Activated T-helper 2 cell treated with anti-CD3 and anti-CD28 coated beads, Interferon-gamma antibody, Interleukin-2, Interleukin-4, amounts not matched to agents 10 μg/mL and 5 μg/mL and 100 μg/mL, durations not matched to agents 14 hours and 24 hours and 36 hours (primary cell): ENCODE measurements around the gene CAPN7. TPM values are rescaled to one million over a fixed set of nuclear protein-coding genes. Genes with fewer than 3 reads are reported as not detected.
A peak's percentile ranks its signal among the peaks of the same experiment; 100 is the strongest.
"Not testable (repeated sequence)": the region's sequence is repeated elsewhere in the genome, so short reads cannot be mapped to it uniquely, and the experiment has no call there.

Source experiments
- DNase-seq: peaks from one replicate; pipeline ENCODE4 v3.0.0; 2021; ENCODE audit warnings: low spot score
- H3K27ac Mint-ChIP-seq: one replicate; pipeline ENCODE4 v1.8.0; 2021; ENCODE audit warnings: mixed read lengths
- H3K27me3 Mint-ChIP-seq: one replicate; pipeline ENCODE4 v1.8.0; 2021; ENCODE audit warnings: low read depth, mixed read lengths
- H3K36me3 Mint-ChIP-seq: one replicate; pipeline ENCODE4 v1.8.0; 2021; ENCODE audit warnings: low read depth, mixed read lengths
- H3K4me1 Mint-ChIP-seq: one replicate; pipeline ENCODE4 v1.8.0; 2021; ENCODE audit warnings: low read depth, mixed read lengths
- H3K4me3 Mint-ChIP-seq: one replicate; pipeline ENCODE4 v1.8.0; 2021; ENCODE audit warnings: low read depth, mild to moderate bottlenecking, moderate library complexity, mixed read lengths
- H3K9me3 Mint-ChIP-seq: one replicate; pipeline ENCODE4 v1.8.0; 2021; ENCODE audit warnings: mixed read lengths
- intact Hi-C: fragments of 100-400 bp; cut with micrococcal nuclease; formaldehyde crosslinking; loops from one replicate; pipeline ENCODE4 v1.15.1; 2023
- total RNA-seq: library from RNA; stranded (reverse); gene quantifications from 2 replicates; pipeline ENCODE4 v1.2.3, GENCODE V29; 2022

The CAPN7 gene
- total RNA-seq, 1 donor from 2014 or later, result 31.8 TPM

DNA sequence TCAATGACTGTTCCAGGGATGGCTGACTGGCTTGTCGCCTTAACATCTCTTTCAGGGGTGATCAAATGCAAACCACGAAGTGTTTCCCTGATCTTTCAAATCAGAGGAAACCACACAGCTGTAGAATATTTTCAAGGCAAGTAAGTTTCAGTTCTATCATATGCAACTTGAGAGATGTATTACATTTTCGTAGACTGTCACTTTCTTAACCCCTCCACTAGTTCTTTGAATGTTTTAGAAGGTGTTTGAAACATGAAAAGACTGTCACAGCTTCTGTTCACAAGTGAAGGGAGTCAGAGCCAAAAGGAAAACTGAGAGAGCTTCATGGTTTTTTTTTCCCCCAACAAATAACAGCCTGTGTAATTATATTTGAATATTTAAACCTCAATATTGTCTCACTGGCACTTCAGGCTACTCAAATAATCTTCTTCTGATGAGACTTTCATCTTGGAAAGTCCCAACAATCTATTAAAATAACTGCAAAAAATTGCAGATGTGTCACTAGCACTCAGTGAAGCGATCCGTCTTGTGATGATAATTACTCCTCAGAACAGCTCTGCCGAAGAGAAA is 25.9 kb upstream of the CAPN7 start:
- Mint-ChIP-seq H3K4me1 (peaks cover 9% of the 10 kb centered on the region), H3K27me3 (peaks cover 54% of the 10 kb centered on the region), H3K4me3 (no peak overlapping the region), H3K36me3 (no peaks in the 10 kb centered on the region), H3K27ac (no peak overlapping the region), H3K9me3 (no peaks in the 10 kb centered on the region)
- intact Hi-C loops, result no loop called here
- DNase-seq, result no peak

DNA sequence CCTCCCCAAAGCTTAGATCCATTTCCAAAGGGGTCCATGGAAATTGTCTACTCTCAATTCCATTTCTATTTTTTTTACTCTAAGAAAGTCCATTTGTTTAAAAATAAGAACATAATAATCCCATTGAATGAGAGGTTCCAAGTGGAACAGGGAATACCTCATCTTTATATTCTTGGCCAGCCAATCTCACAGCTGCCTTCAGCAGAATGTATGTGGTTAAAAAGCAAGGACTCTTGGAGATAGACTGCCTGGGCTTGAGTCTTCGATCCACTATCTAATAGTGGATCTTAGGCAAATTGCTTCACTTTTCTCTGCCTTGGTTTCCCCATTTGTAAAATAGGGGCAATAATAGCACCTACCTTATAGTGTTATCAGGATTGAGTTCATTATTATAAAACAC is 24.5 kb upstream of the CAPN7 start:
- no peak for DNase-seq
- Mint-ChIP-seq H3K4me1 (peaks cover 9% of the 10 kb centered on the region), H3K36me3 (no peaks in the 10 kb centered on the region), H3K9me3 (no peaks in the 10 kb centered on the region), H3K27me3 (peaks cover 49% of the 10 kb centered on the region), H3K27ac (no peak overlapping the region), H3K4me3 (no peak overlapping the region)
- intact Hi-C loops, result no loop called here

DNA sequence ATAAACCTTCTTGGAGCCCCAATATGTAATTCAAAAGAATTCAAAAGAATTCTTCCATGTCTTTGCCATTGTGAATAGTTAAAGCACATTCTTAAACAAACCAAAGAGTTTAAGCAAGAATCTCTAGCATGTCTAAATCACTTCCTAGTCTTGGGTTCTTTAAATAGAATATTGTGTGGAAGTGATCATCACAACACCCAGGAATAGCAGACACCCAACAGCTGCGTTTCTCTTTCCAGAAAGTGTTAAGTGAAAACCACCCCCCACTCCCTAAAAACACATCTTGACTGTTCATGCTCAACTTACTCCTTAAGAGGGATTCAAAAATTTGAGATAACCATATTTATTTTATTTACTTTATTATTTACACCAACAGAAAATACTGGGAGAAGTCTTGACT is 24.1 kb upstream of the CAPN7 start:
- Mint-ChIP-seq H3K9me3 (no peaks in the 10 kb centered on the region), H3K27me3 (peaks cover 48% of the 10 kb centered on the region), H3K27ac (no peak overlapping the region), H3K36me3 (no peaks in the 10 kb centered on the region), H3K4me1 (peaks cover 9% of the 10 kb centered on the region), H3K4me3 (no peak overlapping the region)
- intact Hi-C loops, result no loop called here
- DNase-seq, result no peak

DNA sequence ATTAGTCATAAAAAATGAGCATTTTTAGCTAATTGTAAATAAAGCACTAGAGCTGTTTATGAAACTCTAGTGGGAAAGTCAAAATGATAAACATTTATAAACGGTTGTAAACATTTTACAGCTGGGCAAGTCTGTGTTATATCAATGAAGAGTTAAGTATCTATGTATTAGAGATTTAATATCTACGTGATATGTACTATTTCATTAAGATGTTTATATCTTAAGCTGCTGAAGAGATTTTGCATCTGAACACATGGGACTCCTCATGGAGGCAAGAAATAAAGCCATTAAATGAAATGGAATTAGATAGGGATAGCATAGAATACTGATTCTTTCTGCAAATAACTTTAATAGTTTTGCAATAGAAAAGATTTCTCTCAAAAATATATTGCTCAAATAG is 23.0 kb upstream of the CAPN7 start:
- Mint-ChIP-seq H3K36me3 (no peaks in the 10 kb centered on the region), H3K4me3 (no peak overlapping the region), H3K27ac (no peak overlapping the region), H3K27me3 (peaks cover 43% of the 10 kb centered on the region), H3K9me3 (no peaks in the 10 kb centered on the region), H3K4me1 (peaks cover 9% of the 10 kb centered on the region)
- no peak for DNase-seq
- intact Hi-C loops, result no loop called here

DNA sequence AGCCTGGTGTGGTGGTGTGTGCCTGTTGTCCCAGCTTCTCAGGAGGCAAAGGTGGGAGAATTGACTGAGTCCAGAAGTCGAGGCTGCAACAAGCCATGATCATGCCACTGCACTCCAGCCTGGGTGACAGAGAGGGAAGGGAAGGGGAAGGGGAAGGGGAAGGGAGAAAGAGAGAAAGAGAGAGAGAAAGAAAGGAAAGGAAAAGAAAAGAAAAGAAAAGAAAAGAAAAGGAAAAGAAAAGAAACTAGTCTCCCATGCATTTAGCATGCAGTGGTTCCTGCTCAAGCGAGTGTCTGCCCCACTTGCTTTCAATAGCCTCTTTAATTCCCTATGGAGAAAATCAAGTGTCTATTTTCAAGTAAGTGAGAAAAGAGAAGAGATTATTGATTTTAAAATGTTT is 20.6 kb upstream of the CAPN7 start:
- no peak for DNase-seq
- Mint-ChIP-seq H3K4me3 (no peak overlapping the region), H3K4me1 (peaks cover 1% of the 10 kb centered on the region), H3K27ac (no peak overlapping the region), H3K36me3 (no peaks in the 10 kb centered on the region), H3K27me3 (peaks cover 33% of the 10 kb centered on the region), H3K9me3 (no peaks in the 10 kb centered on the region)
- intact Hi-C loops, result no loop called here

DNA sequence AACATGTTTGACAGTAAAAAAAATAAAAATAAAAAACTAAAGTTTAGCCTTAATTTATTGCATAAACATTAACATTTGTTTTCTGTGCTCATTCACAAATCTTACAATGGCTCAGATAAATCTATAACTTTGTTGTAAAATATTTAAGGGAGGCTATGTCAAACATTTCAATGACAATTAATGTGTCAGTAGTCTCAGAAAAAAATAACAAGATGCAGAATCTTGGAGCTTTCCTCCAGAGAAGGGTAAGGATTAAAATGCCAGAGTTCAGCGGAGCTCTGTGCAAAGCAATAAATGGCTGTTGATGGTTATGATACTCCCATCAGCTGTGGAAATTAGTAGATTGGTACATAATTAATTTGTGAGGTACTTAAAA is 20.0 kb upstream of the CAPN7 start:
- Mint-ChIP-seq H3K4me1 (no peaks in the 10 kb centered on the region), H3K27me3 (peaks cover 26% of the 10 kb centered on the region), H3K4me3 (no peak overlapping the region), H3K27ac (no peak overlapping the region), H3K9me3 (no peaks in the 10 kb centered on the region), H3K36me3 (no peaks in the 10 kb centered on the region)
- DNase-seq, result no peak
- intact Hi-C loops, result no loop called here

DNA sequence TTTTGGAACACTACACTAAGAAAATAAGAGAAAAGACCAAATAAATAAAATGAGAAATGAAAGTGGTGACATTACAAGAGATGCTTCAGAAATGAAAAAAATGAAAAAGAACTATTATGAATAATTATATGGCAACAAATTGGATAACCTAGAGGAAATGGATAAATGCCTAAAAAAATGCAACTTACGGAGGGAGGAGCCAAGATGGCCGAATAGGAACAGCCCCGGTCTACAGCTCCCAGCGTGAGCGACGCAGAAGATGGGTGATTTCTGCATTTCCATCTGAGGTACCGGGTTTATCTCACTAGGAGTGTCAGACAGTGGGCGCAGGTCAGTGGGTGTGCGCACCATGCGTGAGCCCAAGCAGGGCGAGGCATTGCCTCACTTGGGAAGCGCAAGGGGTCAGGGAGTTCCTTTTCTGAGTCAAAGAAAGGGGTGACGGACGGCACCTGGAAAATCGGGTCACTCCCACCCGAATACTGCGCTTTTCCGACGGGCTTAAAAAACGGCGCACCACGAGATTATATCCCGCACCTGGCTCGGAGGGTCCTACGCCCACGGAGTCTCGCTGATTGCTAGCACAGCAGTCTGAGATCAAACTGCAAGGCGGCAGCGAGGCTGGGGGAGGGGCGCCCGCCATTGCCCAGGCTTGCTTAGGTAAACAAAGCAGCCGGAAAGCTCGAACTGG is 19.4 kb upstream of the CAPN7 start:
- H3K4me3 Mint-ChIP-seq, H3K27ac Mint-ChIP-seq, H3K9me3 Mint-ChIP-seq, intact Hi-C loops, DNase-seq, H3K4me1 Mint-ChIP-seq, H3K36me3 Mint-ChIP-seq: not testable (repeated sequence)
- H3K27me3 Mint-ChIP-seq, result peaks cover 24% of the 10 kb centered on the region

DNA sequence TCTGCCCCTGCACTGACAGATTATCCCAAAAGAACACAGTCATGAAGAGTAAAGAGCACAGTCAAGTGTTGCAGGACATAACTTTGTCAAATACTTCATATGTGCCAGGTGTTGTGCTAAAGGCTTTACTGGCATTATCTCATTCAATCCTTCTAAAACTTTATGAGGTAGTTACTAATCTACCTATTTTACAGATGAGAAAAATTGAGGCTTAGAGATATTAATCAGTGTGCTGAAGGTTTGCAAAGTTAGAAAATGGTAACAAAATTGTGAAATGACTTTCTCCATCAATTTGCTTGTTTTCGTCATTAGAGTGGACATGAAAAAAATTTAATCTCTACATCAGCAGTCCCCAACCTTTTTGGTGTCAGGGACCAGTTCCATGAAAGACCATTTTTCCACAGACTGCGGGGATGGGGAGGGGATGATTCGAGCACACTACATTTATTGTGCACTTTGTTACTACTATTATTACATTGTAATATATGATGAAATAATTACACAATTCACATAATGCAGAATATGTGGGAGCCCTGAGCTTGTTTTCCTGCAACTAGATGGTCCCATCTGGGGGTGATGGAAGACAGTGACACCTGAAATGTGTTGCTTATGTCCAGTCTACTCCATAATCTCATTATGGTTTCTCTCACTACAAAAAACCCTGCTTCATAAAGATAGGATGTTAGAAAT is 8.6 kb upstream of the CAPN7 start:
- intact Hi-C loops, result no loop called here
- Mint-ChIP-seq H3K9me3 (no peaks in the 10 kb centered on the region), H3K4me3 (no peak overlapping the region), H3K27ac (no peak overlapping the region), H3K27me3 (peaks cover 28% of the 10 kb centered on the region), H3K4me1 (peaks cover 20% of the 10 kb centered on the region), H3K36me3 (no peaks in the 10 kb centered on the region)
- no peak for DNase-seq

DNA sequence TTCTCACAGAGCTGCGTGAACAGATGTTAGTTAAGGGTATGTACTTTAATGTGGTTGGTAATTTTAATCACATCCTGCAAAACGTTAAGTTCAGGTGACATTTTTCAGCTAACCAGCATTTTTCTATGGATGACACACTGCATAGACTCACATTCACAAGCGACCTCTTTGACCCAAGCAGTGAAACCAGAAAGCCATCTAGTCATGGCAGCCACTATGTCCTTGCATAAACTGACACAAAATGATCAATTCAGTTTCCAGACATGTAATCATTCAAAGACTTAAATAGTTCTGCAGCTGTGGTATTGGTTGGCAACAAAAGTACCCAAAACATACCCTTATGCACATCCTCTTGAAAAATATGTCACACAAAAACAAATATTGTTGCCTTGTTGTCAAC is 7.4 kb upstream of the CAPN7 start:
- H3K4me1 Mint-ChIP-seq, result peaks cover 24% of the 10 kb centered on the region
- H3K27me3 Mint-ChIP-seq, result peaks cover 19% of the 10 kb centered on the region
- intact Hi-C loops, result no loop called here
- H3K36me3 Mint-ChIP-seq, result no peaks in the 10 kb centered on the region
- H3K4me3 Mint-ChIP-seq, result no peak overlapping the region
- no peak for DNase-seq
- H3K9me3 Mint-ChIP-seq, result no peaks in the 10 kb centered on the region
- H3K27ac Mint-ChIP-seq, result no peak overlapping the region

DNA sequence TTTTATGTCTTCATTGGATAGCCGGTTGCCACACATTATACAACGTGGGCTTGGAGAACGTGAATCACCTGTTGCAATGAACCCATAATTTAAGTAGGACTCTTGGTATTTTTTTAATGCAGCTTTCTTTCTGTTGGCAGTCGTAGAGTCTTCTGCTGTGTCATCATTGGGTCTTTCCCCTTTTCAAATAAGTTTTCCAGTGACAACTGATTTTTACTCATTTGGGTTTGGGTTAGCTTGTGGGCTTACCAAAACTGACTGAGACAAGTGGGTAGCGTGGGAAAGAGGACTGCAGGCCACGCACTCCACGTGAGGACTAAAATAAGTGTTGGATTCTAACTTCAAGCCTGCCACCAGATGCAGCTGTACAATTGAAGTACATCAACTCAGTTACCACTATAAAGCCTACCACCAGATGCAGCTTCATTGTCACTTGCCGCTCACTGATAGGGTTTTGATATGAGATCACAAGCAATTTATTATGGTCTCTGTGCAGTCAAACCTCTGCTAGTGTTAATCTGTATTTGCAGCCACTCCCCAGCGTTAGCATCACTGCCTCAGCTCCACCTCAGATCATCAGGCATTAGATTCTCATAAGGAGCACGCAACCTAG is 6.4 kb upstream of the CAPN7 start:
- H3K36me3 Mint-ChIP-seq, result no peaks in the 10 kb centered on the region

DNA sequence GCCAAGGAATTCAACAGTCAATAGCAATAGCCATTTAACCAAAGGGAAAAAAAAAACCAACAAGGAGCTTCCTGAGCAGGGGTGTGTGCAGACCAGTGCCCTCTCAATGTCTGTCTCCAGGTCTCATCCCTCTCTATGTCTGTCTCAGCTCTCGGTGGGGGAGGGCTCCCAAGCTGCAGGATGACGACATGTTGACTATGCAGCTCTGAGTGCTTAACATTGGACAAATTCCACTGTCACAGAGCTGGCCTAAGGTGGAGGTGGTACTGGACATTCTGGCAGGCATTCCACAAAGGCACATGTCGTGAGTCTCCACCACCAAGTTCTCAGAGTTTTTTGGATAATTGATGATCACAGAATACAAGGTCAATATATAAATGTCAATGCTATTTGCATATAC is 2.0 kb upstream of the CAPN7 start:
- Mint-ChIP-seq H3K27ac (no peak overlapping the region), H3K27me3 (no peaks in the 10 kb centered on the region), H3K9me3 (no peaks in the 10 kb centered on the region), H3K36me3 (peaks cover 10% of the 10 kb centered on the region), H3K4me3 (no peak overlapping the region), H3K4me1 (peaks cover 40% of the 10 kb centered on the region)
- no peak for DNase-seq
- intact Hi-C loops, result loop anchor here (10.0 kb wide), 1 partner anchor 1041 kb away; no protein-coding TSS in a partner anchor

More for the DNA sequence above, 6.4 kb upstream of the CAPN7 start:
- no peak for DNase-seq
- H3K4me3 Mint-ChIP-seq, result no peak overlapping the region
- no peak overlapping the region for H3K27ac Mint-ChIP-seq
- peaks cover 24% of the 10 kb centered on the region for H3K4me1 Mint-ChIP-seq
- H3K9me3 Mint-ChIP-seq, result no peaks in the 10 kb centered on the region
- intact Hi-C loops, result loop anchor here (10.0 kb wide), 1 partner anchor 1045 kb away; no protein-coding TSS in a partner anchor
- peaks cover 14% of the 10 kb centered on the region for H3K27me3 Mint-ChIP-seq

DNA sequence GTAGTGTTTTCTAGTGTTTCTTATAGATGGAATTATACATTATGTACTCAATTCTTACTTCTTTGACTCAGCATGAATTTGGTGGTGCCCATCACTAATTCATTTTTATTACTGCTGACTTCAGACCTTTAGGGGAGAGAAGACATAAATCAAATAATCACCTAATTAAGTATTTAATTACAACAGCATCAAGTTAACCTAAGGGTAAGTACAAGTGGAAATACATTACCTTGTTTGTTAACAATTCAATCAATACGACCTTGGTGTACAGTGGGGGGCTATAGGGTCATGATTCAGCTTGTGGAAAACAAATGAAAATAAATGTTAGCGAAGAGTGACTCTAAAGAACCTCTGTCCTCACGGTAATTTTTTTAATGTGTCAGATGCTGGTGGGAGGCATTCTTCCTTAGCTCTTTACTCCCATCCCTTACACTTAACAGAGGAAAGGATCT is 538 bp upstream of the CAPN7 start:
- H3K36me3 Mint-ChIP-seq, result peaks cover 17% of the 10 kb centered on the region
- H3K4me3 Mint-ChIP-seq, result peak overlapping the region; percentile 81

More for the DNA sequence above, 538 bp upstream of the CAPN7 start:
- no peaks in the 10 kb centered on the region for H3K27me3 Mint-ChIP-seq
- no peaks in the 10 kb centered on the region for H3K9me3 Mint-ChIP-seq
- no peak for DNase-seq
- H3K4me1 Mint-ChIP-seq, result peaks cover 27% of the 10 kb centered on the region
- peak overlapping the region; percentile 90 for H3K27ac Mint-ChIP-seq
- intact Hi-C loops, result loop anchor here (1.0 to 10.0 kb wide), 6 partner anchors 42 to 1039 kb away; partner anchors contain the start of genes CCDC174, NR2C2 and RBSN
